Measurements from ENCODE around the gene ANKRD33.

Gene ANKRD33

GRCh38 chr12:51863933-51864832, 23.7 kb upstream of the ANKRD33 start:
- Mint-ChIP-seq H3K27ac (peak overlapping the region; percentile 70 to 90 (median 90)), H3K4me1 (peaks cover 49% of the 10 kb centered on the region), H3K27me3 (ENCODE audit: low read depth) (peaks cover 34% of the 10 kb centered on the region), H3K36me3 (ENCODE audit: low read depth) (no peaks in the 10 kb centered on the region), H3K4me3 (peak overlapping the region; percentile 73 to 80 (median 75)), H3K9me3 (no peaks in the 10 kb centered on the region)
- TF ChIP-seq CTCF (IDR thresholded peaks at IDR 0.05; ENCODE audit: unreplicated experiment in 3 of 3) = no peak

GRCh38 chr12:51864833-51865670, 22.9 kb upstream of the ANKRD33 start:
- H3K4me3 Mint-ChIP-seq = peak overlapping the region; percentile 73 to 80 (median 75)
- H3K9me3 Mint-ChIP-seq = no peaks in the 10 kb centered on the region
- H3K27ac Mint-ChIP-seq = peak overlapping the region; percentile 70 to 90 (median 90)
- no peak for TF ChIP-seq CTCF (IDR thresholded peaks at IDR 0.05; ENCODE audit: unreplicated experiment in 3 of 3)
- peaks cover 56% of the 10 kb centered on the region for H3K4me1 Mint-ChIP-seq
- H3K27me3 Mint-ChIP-seq (ENCODE audit: low read depth) = peaks cover 34% of the 10 kb centered on the region
- no peaks in the 10 kb centered on the region for H3K36me3 Mint-ChIP-seq (ENCODE audit: low read depth)

- peak overlapping the region; percentile 24 to 75 (median 44) for H3K4me3 Mint-ChIP-seq
- H3K36me3 Mint-ChIP-seq (ENCODE audit: low read depth) = no peaks in the 10 kb centered on the region
- peaks cover 35% of the 10 kb centered on the region for H3K27me3 Mint-ChIP-seq (ENCODE audit: low read depth)
- peak overlapping the region; percentile 51 to 90 (median 70) for H3K27ac Mint-ChIP-seq
- H3K9me3 Mint-ChIP-seq = no peaks in the 10 kb centered on the region
- peaks cover 64% of the 10 kb centered on the region for H3K4me1 Mint-ChIP-seq
- no peak for TF ChIP-seq CTCF (IDR thresholded peaks at IDR 0.05; ENCODE audit: unreplicated experiment in 3 of 3)
Measured at GRCh38 chr12:51865757-51866270, 22.1 kb upstream of the ANKRD33 start.

GRCh38 chr12:51866324-51866723, 21.6 kb upstream of the ANKRD33 start:
- H3K27ac Mint-ChIP-seq = peak overlapping the region; percentile 51 to 90 (median 70)
- no peaks in the 10 kb centered on the region for H3K9me3 Mint-ChIP-seq
- H3K36me3 Mint-ChIP-seq (ENCODE audit: low read depth) = no peaks in the 10 kb centered on the region
- H3K27me3 Mint-ChIP-seq (ENCODE audit: low read depth) = peaks cover 39% of the 10 kb centered on the region
- no peak for TF ChIP-seq CTCF (IDR thresholded peaks at IDR 0.05; ENCODE audit: unreplicated experiment in 3 of 3)
- peak overlapping the region in 2 of 3 experiments; percentile 3 to 45 for H3K4me3 Mint-ChIP-seq
- peaks cover 69% of the 10 kb centered on the region for H3K4me1 Mint-ChIP-seq

- Mint-ChIP-seq H3K36me3 (ENCODE audit: low read depth) (no peaks in the 10 kb centered on the region), H3K4me3 (no peak overlapping the region), H3K27ac (no peak overlapping the region), H3K27me3 (ENCODE audit: low read depth) (peaks cover 36% of the 10 kb centered on the region), H3K9me3 (no peaks in the 10 kb centered on the region), H3K4me1 (peaks cover 72% of the 10 kb centered on the region)
- no peak for TF ChIP-seq CTCF (IDR thresholded peaks at IDR 0.05; ENCODE audit: unreplicated experiment in 3 of 3)
Measured at GRCh38 chr12:51866762-51867161, 21.1 kb upstream of the ANKRD33 start.
